Gastrocnemius medialis (tissue), 4 donors: ENCODE data around the gene CCDC8. TPM values are rescaled to one million over a fixed set of nuclear protein-coding genes. Genes with fewer than 3 reads are reported as not detected.

Experiments
- ATAC-seq, 2 donors: fragments of 150-250 bp; one replicate each; pipeline ENCODE4 v1.9.1; 2016
- DNase-seq, 2 donors: peaks; one replicate each; pipeline ENCODE4 v3.0.0-alpha.2; 2019
- H3K27ac ChIP-seq, 4 donors: fragments of 200-600 bp; sonication (generic); 1 replicate in 1 of 4; 2 replicates in 3 of 4; pipeline ENCODE4 v1.5.1; 2016 to 2018; ENCODE audit warnings: mild to moderate bottlenecking in 2 of 4, moderate library complexity in 1 of 4
- H3K27me3 ChIP-seq, 3 donors: fragments of 200-600 bp; sonication (generic) in 2 of 3; 1 replicate in 1 of 3; 2 replicates in 2 of 3; pipeline versions ENCODE4 v1.5.1 to v1.6.0; 2016 to 2019; ENCODE audit warnings: mild to moderate bottlenecking in 1 of 3, moderate library complexity in 1 of 3
- H3K36me3 ChIP-seq, 2 donors: fragments of 200-600 bp; sonication (generic) in 1 of 2; one replicate each; pipeline ENCODE4 v1.5.1; 2017 to 2018
- H3K4me1 ChIP-seq, 2 donors: fragments of 200-600 bp; sonication (generic) in 1 of 2; one replicate each; pipeline ENCODE4 v1.5.1; 2016 to 2017; ENCODE audit warnings: mild to moderate bottlenecking in 2 of 2
- H3K4me3 ChIP-seq, 4 donors: fragments of 200-600 bp; sonication (generic) in 3 of 4; 1 replicate in 1 of 4; 2 replicates in 3 of 4; pipeline ENCODE4 v1.5.1; 2016 to 2019; ENCODE audit warnings: mild to moderate bottlenecking in 2 of 4
- H3K9me3 ChIP-seq, 3 donors: fragments of 200-600 bp; sonication (generic) in 2 of 3; 1 replicate in 1 of 3; 2 replicates in 2 of 3; pipeline ENCODE4 v1.5.1; 2016 to 2019
- CTCF ChIP-seq, 5 experiments: fragments of 450-650 bp in 3 of 5; fragments of 200-600 bp in 2 of 5; sonication (generic) in 2 of 5; IDR thresholded peaks in 4 of 5; conservative IDR thresholded peaks in 1 of 5; 1 replicate in 4 of 5; 2 replicates in 1 of 5; pipeline ENCODE4 v1.5.1; 2016 to 2019; ENCODE audit warnings: antibody characterized with exemption in 5 of 5, mild to moderate bottlenecking in 3 of 5, moderate library complexity in 3 of 5
- POLR2A ChIP-seq, 2 donors: fragments of 450-650 bp; IDR thresholded peaks; one replicate each; pipeline ENCODE4 v1.6.1; 2017; ENCODE audit warnings: antibody characterized with exemption in 2 of 2, mild to moderate bottlenecking in 2 of 2, moderate library complexity in 2 of 2
- in situ Hi-C, 4 donors: fragments of 200-750 bp; cut with MboI; loops; one replicate each; pipeline versions ENCODE4 v1.15.0 to v1.8.0; 2017; ENCODE audit warnings: low sequenced_read_pairs in 4 of 4
- intact Hi-C: fragments of 100-400 bp; cut with DNase I; formaldehyde crosslinking; loops from one replicate; pipeline ENCODE4 v1.15.1; 2023; ENCODE audit warnings: low total_unique reads
- total RNA-seq, 4 donors: library from RNA; depleted of rRNA; stranded (reverse); fragments of >200 nt; gene quantifications; one replicate each; pipeline versions ENCODE4 v1.1.0 to v1.2.3, GENCODE V29; 2016

The CCDC8 gene
- total RNA-seq, 4 donors from 2014 or later = 0.46 to 1.6 (median 0.75) TPM

DNA sequence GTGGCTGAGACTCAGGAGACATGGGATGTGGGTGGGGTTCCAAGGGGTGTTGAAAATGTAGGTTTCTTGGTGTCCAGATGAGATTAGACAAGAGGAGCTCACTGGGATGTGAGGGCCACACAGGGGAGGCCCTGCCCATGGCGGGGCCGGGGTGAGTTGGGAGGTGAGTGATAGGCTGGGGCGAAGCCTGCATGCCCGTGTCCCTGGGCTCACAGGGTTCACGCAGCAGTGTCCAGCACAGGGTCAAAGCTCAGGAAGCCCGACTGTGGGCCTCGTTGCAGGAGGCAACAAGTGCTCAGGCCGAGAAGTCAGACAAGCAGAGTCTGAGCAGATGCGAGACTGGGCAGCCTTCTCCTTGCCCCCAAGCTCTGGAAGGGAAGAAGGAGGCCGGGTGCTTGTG is 27.2 kb downstream of the CCDC8 start:
- in situ Hi-C loops = no loop called here
- Histone ChIP-seq H3K4me3 (no peak overlapping the region), H3K27ac (no peak overlapping the region), H3K27me3 (no peaks in the 10 kb centered on the region), H3K36me3 (peaks cover 0 to 81% of the 10 kb centered on the region in 2 donors), H3K4me1 (no peaks in the 10 kb centered on the region), H3K9me3 (no peaks in the 10 kb centered on the region)
- no peak for ATAC-seq
- intact Hi-C loops = no loop called here
- TF ChIP-seq CTCF (IDR thresholded peaks at IDR 0.05 in 4 of 5, conservative IDR thresholded peaks at IDR 0.05 in 1 of 5) (no peak), POLR2A (IDR thresholded peaks at IDR 0.05) (no peak)
- DNase-seq = no peak

DNA sequence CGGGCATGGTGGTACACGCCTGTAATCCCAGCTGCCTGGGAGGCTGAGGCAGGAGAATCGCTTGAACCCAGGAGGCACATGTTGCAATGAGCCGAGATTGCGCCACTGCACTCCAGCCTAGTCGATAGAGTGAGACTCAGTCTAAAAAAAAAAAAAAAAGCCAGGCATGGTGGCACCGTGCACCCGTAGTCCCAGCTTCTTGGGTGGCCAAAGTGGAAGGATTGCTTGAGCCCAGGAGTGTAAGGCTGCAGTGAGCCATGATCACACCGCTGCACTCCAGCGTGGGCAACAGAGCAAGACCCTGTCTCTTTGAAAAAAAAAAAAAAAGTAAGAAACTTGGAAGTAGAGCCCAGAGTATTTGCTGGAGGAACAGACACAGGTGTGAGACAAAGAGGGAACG is 27.7 kb downstream of the CCDC8 start:
- peaks cover 3 to 4% of the 10 kb centered on the region in 2 donors for H3K4me1 ChIP-seq
- no peak overlapping the region for H3K27ac ChIP-seq
- H3K4me3 ChIP-seq = no peak overlapping the region
- TF ChIP-seq POLR2A (IDR thresholded peaks at IDR 0.05) (no peak), CTCF (IDR thresholded peaks at IDR 0.05 in 4 of 5, conservative IDR thresholded peaks at IDR 0.05 in 1 of 5) (no peak)
- in situ Hi-C loops = no loop called here
- peaks cover 0 to 81% of the 10 kb centered on the region in 2 donors for H3K36me3 ChIP-seq
- ATAC-seq (no peak), DNase-seq (no peak)
- H3K27me3 ChIP-seq = no peaks in the 10 kb centered on the region
- no peaks in the 10 kb centered on the region for H3K9me3 ChIP-seq
- intact Hi-C loops = no loop called here

DNA sequence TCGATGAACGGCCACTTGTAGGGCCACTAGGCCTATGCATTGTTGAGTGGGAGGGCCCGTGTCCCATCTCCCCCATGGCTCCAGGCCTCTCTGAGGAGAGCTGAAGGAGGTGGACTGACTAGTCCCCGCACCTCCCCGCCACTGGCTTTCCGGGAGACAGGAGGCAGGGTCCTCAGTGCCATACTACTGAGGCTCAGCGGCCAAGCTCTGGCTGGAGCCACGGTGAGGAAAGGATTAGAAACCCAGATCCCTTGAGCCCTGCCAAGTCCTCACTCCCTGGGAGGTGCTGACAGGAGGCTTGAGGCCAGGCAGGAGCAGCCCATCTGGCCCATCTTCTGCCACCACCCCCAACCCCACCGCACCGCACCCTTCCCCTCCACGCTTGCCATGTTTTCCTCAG is 29.0 kb downstream of the CCDC8 start:
- in situ Hi-C loops (no loop called here), intact Hi-C loops (no loop called here)
- DNase-seq (no peak), ATAC-seq (no peak)
- H3K4me3 ChIP-seq = no peak overlapping the region
- TF ChIP-seq CTCF (IDR thresholded peaks at IDR 0.05 in 4 of 5, conservative IDR thresholded peaks at IDR 0.05 in 1 of 5) (no peak), POLR2A (IDR thresholded peaks at IDR 0.05) (no peak)
- H3K4me1 ChIP-seq = peaks cover 14 to 16% of the 10 kb centered on the region in 2 donors
- peaks cover 0 to 69% of the 10 kb centered on the region in 2 donors for H3K36me3 ChIP-seq
- H3K9me3 ChIP-seq = no peaks in the 10 kb centered on the region
- no peak overlapping the region for H3K27ac ChIP-seq
- H3K27me3 ChIP-seq = no peaks in the 10 kb centered on the region

- ATAC-seq = no peak
- peaks cover 0 to 64% of the 10 kb centered on the region in 2 donors for H3K36me3 ChIP-seq
- intact Hi-C loops = no loop called here
- H3K4me3 ChIP-seq = no peak overlapping the region
- peaks cover 17 to 22% of the 10 kb centered on the region in 2 donors for H3K4me1 ChIP-seq
- H3K9me3 ChIP-seq = no peaks in the 10 kb centered on the region
- H3K27me3 ChIP-seq = no peaks in the 10 kb centered on the region
- no peak for DNase-seq
- H3K27ac ChIP-seq = no peak overlapping the region
- no peak for TF ChIP-seq POLR2A (IDR thresholded peaks at IDR 0.05)
- no peak for TF ChIP-seq CTCF (IDR thresholded peaks at IDR 0.05 in 4 of 5, conservative IDR thresholded peaks at IDR 0.05 in 1 of 5)
- in situ Hi-C loops = no loop called here
These were observed 29.5 kb downstream of the CCDC8 start for GRCh38 chr19:46383846-46384245.

- in situ Hi-C loops (no loop called here), intact Hi-C loops (no loop called here)
- DNase-seq (no peak), ATAC-seq (no peak)
- H3K9me3 ChIP-seq = no peaks in the 10 kb centered on the region
- peaks cover 22 to 27% of the 10 kb centered on the region in 2 donors for H3K4me1 ChIP-seq
- no peak overlapping the region for H3K27ac ChIP-seq
- H3K36me3 ChIP-seq = peaks cover 0 to 59% of the 10 kb centered on the region in 2 donors
- TF ChIP-seq CTCF (IDR thresholded peaks at IDR 0.05 in 4 of 5, conservative IDR thresholded peaks at IDR 0.05 in 1 of 5) = no peak
- no peak overlapping the region for H3K4me3 ChIP-seq
- H3K27me3 ChIP-seq = no peaks in the 10 kb centered on the region
These were observed 30.1 kb downstream of the CCDC8 start for GRCh38 chr19:46383171-46383815.
